HepG2 (cell line): ENCODE data around the gene WDR35. TPM values are rescaled to one million over a fixed set of nuclear protein-coding genes. Genes with fewer than 3 reads are reported as not detected.

Experiments used
- ATAC-seq: fragments of 200-7000 bp; cut with Tn5 transposase; 3 replicates; pipeline ENCODE4 v1.9.1; 2020; ENCODE audit warnings: mild to moderate bottlenecking, moderate library complexity
- BruUV-seq: library from RNA; stranded (reverse); fragments of 400-500 nt; replicated peaks from 2 replicates; lab custom pipeline; 2021; lab: Mats Ljungman, UMichigan
- CTCF ChIA-PET: fragments of 300-600 bp; formaldehyde crosslinking; extraction: SDS; loops from one replicate; lab custom pipeline; 2021; ENCODE audit warnings: low total read pairs, inconsistent platforms, low intra/inter-chr PET ratio; lab: Yijun Ruan, JAX
- POLR2A ChIA-PET: fragments of 350-600 bp; sonication (Branson Sonifier 250); formaldehyde crosslinking; loops from one replicate; lab custom pipeline; 2020; ENCODE audit warnings: antibody characterized with exemption, inconsistent platforms; lab: Yijun Ruan, JAX
- DNase-seq: peaks from one replicate; pipeline ENCODE4 v3.0.0-alpha.2; 2015; ENCODE audit warnings: low spot score
- FAIRE-seq: peaks from 3 replicates; lab custom pipeline; 2011; peaks lifted over from hg19 to GRCh38; lab: Jason Lieb, UNC
- H2AFZ ChIP-seq: one replicate; pipeline ENCODE4 v1.6.1; 2011; ENCODE audit warnings: low read length, inconsistent platforms
- H3K27ac ChIP-seq: fragments of 300-600 bp; 3 replicates; pipeline ENCODE4 v1.8.0; 2011; ENCODE audit warnings: mixed run types, mild to moderate bottlenecking, mixed read lengths, low read length, inconsistent platforms; ENCODE audit not compliant: insufficient read depth; ENCODE audit errors: extremely low read length
- H3K27me3 ChIP-seq, 2 experiments: fragments of 200-600 bp in 1 of 2; 2 replicates in 1 of 2; 3 replicates in 1 of 2; pipeline versions ENCODE4 v1.6.0 to v1.8.0; 2011; ENCODE audit warnings: low read length in 2 of 2, mild to moderate bottlenecking in 2 of 2, moderate library complexity in 2 of 2, inconsistent platforms in 1 of 2; ENCODE audit not compliant: insufficient read depth in 2 of 2, control insufficient read depth in 1 of 2
- H3K36me3 ChIP-seq, 2 experiments: fragments of 200-600 bp in 1 of 2; replicated peaks in 1 of 2; 2 replicates in 1 of 2; 3 replicates in 1 of 2; pipeline versions ENCODE4 v1.5.1 to v1.8.0; 2011; ENCODE audit warnings: low read length in 2 of 2, inconsistent platforms in 1 of 2; ENCODE audit not compliant: insufficient read depth in 2 of 2, control insufficient read depth in 1 of 2
- H3K4me1 ChIP-seq: 2 replicates; pipeline ENCODE4 v1.5.1; 2012; ENCODE audit warnings: low read length, inconsistent platforms; ENCODE audit not compliant: insufficient read depth
- H3K4me2 ChIP-seq: 2 replicates; pipeline ENCODE4 v1.6.0; 2011; ENCODE audit warnings: low read depth, low read length, inconsistent platforms
- H3K4me3 ChIP-seq, 3 experiments: fragments of 200-600 bp in 1 of 3; sonication (generic), shearing (Covaris generic) in 1 of 3; replicated peaks in 1 of 3; 2 replicates each; pipeline ENCODE4 v1.5.1; 2011 to 2016; ENCODE audit warnings: low read length in 3 of 3, inconsistent platforms in 2 of 3, low read depth in 2 of 3, mild to moderate bottlenecking in 2 of 3, control low read depth in 1 of 3, mixed read lengths in 1 of 3; ENCODE audit not compliant: insufficient read depth in 1 of 3
- H3K79me2 ChIP-seq: one replicate; pipeline ENCODE4 v1.6.1; 2011; ENCODE audit warnings: low read length, inconsistent platforms; ENCODE audit not compliant: insufficient read depth
- H3K9ac ChIP-seq: 2 replicates; pipeline ENCODE4 v1.6.0; 2011; ENCODE audit warnings: mild to moderate bottlenecking, low read depth, low read length, inconsistent platforms; ENCODE audit not compliant: insufficient read depth
- H3K9me3 ChIP-seq: 2 replicates; pipeline ENCODE4 v1.5.1; 2012; ENCODE audit warnings: mild to moderate bottlenecking, low read length
- H4K20me1 ChIP-seq: 2 replicates; pipeline ENCODE4 v1.6.0; 2011; ENCODE audit warnings: inconsistent platforms, mild to moderate bottlenecking, low read length, moderate library complexity; ENCODE audit not compliant: insufficient read depth
- GLMP ChIP-seq: sonication (generic); formaldehyde crosslinking; IDR thresholded peaks from 2 replicates; pipeline ENCODE4 v1.9.0; 2021; ENCODE audit warnings: missing genetic modification reagents, mild to moderate bottlenecking, borderline replicate concordance
- HCFC1 ChIP-seq: fragments of 150-350 bp; IDR thresholded peaks from 2 replicates; pipeline ENCODE4 v1.6.1; 2014; ENCODE audit warnings: low read depth, low read length
- JARID2 ChIP-seq: sonication (generic); formaldehyde crosslinking; IDR thresholded peaks from 2 replicates; pipeline ENCODE4 v1.8.1; 2023; ENCODE audit warnings: missing genetic modification reagents, inconsistent platforms; ENCODE audit not compliant: insufficient replicate concordance
- PBX2 ChIP-seq: IDR thresholded peaks from 2 replicates; pipeline ENCODE4 v1.6.1; 2016; ENCODE audit warnings: control low read depth
- SPEN ChIP-seq: sonication (generic); formaldehyde crosslinking; IDR thresholded peaks from 2 replicates; pipeline ENCODE4 v1.5.1; 2020; ENCODE audit warnings: low read depth, mild to moderate bottlenecking, missing genetic modification reagents
- TRAFD1 ChIP-seq: sonication (generic); formaldehyde crosslinking; IDR thresholded peaks from 2 replicates; pipeline ENCODE4 v1.5.1; 2020; ENCODE audit warnings: missing genetic modification reagents, mild to moderate bottlenecking, borderline replicate concordance
- ZBTB3 ChIP-seq: sonication (generic); formaldehyde crosslinking; IDR thresholded peaks from 2 replicates; pipeline ENCODE4 v1.4.0; 2020; ENCODE audit warnings: low read depth, mild to moderate bottlenecking, moderate library complexity, missing genetic modification reagents, borderline replicate concordance
- ZNF280B ChIP-seq: sonication (generic); formaldehyde crosslinking; IDR thresholded peaks from 2 replicates; pipeline ENCODE4 v1.5.0; 2020; ENCODE audit warnings: missing genetic modification reagents, mild to moderate bottlenecking, borderline replicate concordance
- ZSCAN30 ChIP-seq: sonication (generic); formaldehyde crosslinking; IDR thresholded peaks from 2 replicates; pipeline ENCODE4 v1.5.0; 2020; ENCODE audit warnings: mild to moderate bottlenecking, missing genetic modification reagents
- WGBS: methylation state at CpG from one replicate; pipeline ENCODE4 v1.1.6; 2017; ENCODE audit warnings: low lambda C conversion rate; 5-methylcytosine and 5-hydroxymethylcytosine counted together
- in situ Hi-C: cut with HindIII; loops from 2 replicates; pipeline ENCODE4 v1.10.0; 2017; ENCODE audit warnings: low pct_unique_long_range_greater_than_20kb; ENCODE audit not compliant: extremely low pct_ligation_motif_present
- intact Hi-C: fragments of 100-400 bp; cut with micrococcal nuclease; formaldehyde crosslinking; loops from one replicate; pipeline ENCODE4 v1.10.0; 2022; ENCODE audit not compliant: unreplicated experiment
- polyA plus RNA-seq, 8 experiments: library from polyadenylated mRNA; depleted of rRNA in 3 of 8; stranded (reverse) in 7 of 8; unstranded in 1 of 8; fragments of >200 nt; fragmentation: Illumina TruSeq in 4 of 8; extraction: Trizol in 4 of 8; gene quantifications; 2 replicates each; pipeline versions ENCODE4 v1.2.1 to v1.2.3, GENCODE V29; 2011 to 2016; ENCODE audit warnings: low read depth in 4 of 8, missing spikeins in 1 of 8, mixed read lengths in 1 of 8; ENCODE audit not compliant: insufficient read depth in 1 of 8
- total RNA-seq, 5 experiments: library from RNA; depleted of rRNA; stranded (reverse); fragments of >200 nt; fragmentation: Illumina TruSeq; extraction: Trizol; gene quantifications; 2 replicates each; pipeline ENCODE4 v1.2.3, GENCODE V29; 2016; ENCODE audit warnings: low read depth in 1 of 5

WDR35 gene
- total and polyA plus RNA-seq, 2 of the 13 experiments (the other 11 are each of a cell fraction or from before 2014, with no cell fraction given), result 11.1 to 19.6 TPM

GRCh38 chr2:19971691-19972090 is 18.2 kb downstream of the WDR35 start:
- CTCF ChIA-PET, result no interaction called here
- POLR2A ChIA-PET, result no interaction called here
- Histone ChIP-seq H3K4me3 (no peak overlapping the region), H3K36me3 (peaks cover 6 to 24% of the 10 kb centered on the region in 2 experiments; a peak in 4 of 5 replicates), H4K20me1 (no peaks in the 10 kb centered on the region), H3K27me3 (no peaks in the 10 kb centered on the region), H3K9me3 (no peaks in the 10 kb centered on the region), H3K4me1 (no peaks in the 10 kb centered on the region), H2AFZ (no peak overlapping the region), H3K79me2 (no peaks in the 10 kb centered on the region), H3K9ac (no peak overlapping the region), H3K4me2 (no peak overlapping the region), H3K27ac (no peak overlapping the region)
- in situ Hi-C loops, result no loop called here
- DNase-seq, result no peak
- intact Hi-C loops, result no loop called here
- no TSS peak for BruUV-seq
- FAIRE-seq, result no peak
- TF ChIP-seq SPEN (CRISPR knock-in tag) (no peak), TRAFD1 (CRISPR knock-in tag) (no peak), ZBTB3 (CRISPR knock-in tag) (no peak), ZSCAN30 (no peak), JARID2 (CRISPR knock-in tag) (no peak), HCFC1 (no peak), ZNF280B (CRISPR knock-in tag) (no peak), GLMP (CRISPR knock-in tag) (no peak), PBX2 (no peak)
- ATAC-seq, result no peak
- WGBS, result 98% methylated on average over 3 of the region's 3 CpGs
